Measurements from ENCODE around the gene SERP2. TPM values are rescaled to one million over a fixed set of nuclear protein-coding genes. Genes with fewer than 3 reads are reported as not detected.

Gene SERP2
- total RNA-seq, 1 donor from 2014 or later: 2.4 TPM

- no peak for FAIRE-seq
- H3K9me3 Mint-ChIP-seq (ENCODE audit: unreplicated experiment): no peaks in the 10 kb centered on the region
Observed at GRCh38 chr13:44414716-44415115, 41.1 kb downstream of the SERP2 start.

GRCh38 chr13:44415815-44416214 is 42.2 kb downstream of the SERP2 start:
- no peak overlapping the region for H3K27ac ChIP-seq (ENCODE audit: low read depth, low read length)
- no peaks in the 10 kb centered on the region for H3K27me3 ChIP-seq (ENCODE audit: insufficient read depth, low read length)
- no peaks in the 10 kb centered on the region for H3K4me1 ChIP-seq (ENCODE audit: insufficient read depth, low read length)
- Mint-ChIP-seq H3K4me3 (ENCODE audit: unreplicated experiment) (no peak overlapping the region), H3K36me3 (ENCODE audit: low read depth, unreplicated experiment) (no peaks in the 10 kb centered on the region), H3K9me3 (ENCODE audit: unreplicated experiment) (no peaks in the 10 kb centered on the region), H3K27ac (ENCODE audit: unreplicated experiment) (no peak overlapping the region), H3K27me3 (ENCODE audit: low read depth, unreplicated experiment) (peaks cover 5% of the 10 kb centered on the region), H3K4me1 (ENCODE audit: low read depth, unreplicated experiment) (peaks cover 9% of the 10 kb centered on the region)
- DNase-seq (ENCODE audit: low read depth) (no peak), FAIRE-seq (no peak)
- H3K36me3 ChIP-seq (ENCODE audit: insufficient read depth, low read length): no peaks in the 10 kb centered on the region
- H3K9me3 ChIP-seq (ENCODE audit: insufficient read depth, low read depth, low read length): no peaks in the 10 kb centered on the region
- TF ChIP-seq CTCF (IDR thresholded peaks at IDR 0.05; ENCODE audit: insufficient read depth, low read depth, low read length) (no peak), EZH2 (IDR thresholded peaks at IDR 0.05; ENCODE audit: insufficient read depth, low read length) (no peak)
- H3K9ac ChIP-seq (ENCODE audit: low read length): no peak overlapping the region
- no peaks in the 10 kb centered on the region for H3K79me2 ChIP-seq (ENCODE audit: insufficient read depth, low read length)
- no peaks in the 10 kb centered on the region for H4K20me1 ChIP-seq (ENCODE audit: insufficient read depth, low read length)
- no peak overlapping the region for H3K4me2 ChIP-seq (ENCODE audit: low read length)
- H2AFZ ChIP-seq (ENCODE audit: low read depth, low read length): no peak overlapping the region
- no peak overlapping the region for H3K4me3 ChIP-seq (ENCODE audit: insufficient read depth, low read depth, low read length)

More at GRCh38 chr13:44414716-44415115, 41.1 kb downstream of the SERP2 start:
- Histone ChIP-seq H3K9ac (ENCODE audit: low read length) (no peak overlapping the region), H3K36me3 (ENCODE audit: insufficient read depth, low read length) (no peaks in the 10 kb centered on the region), H3K4me2 (ENCODE audit: low read length) (no peak overlapping the region), H3K27me3 (ENCODE audit: insufficient read depth, low read length) (no peaks in the 10 kb centered on the region), H3K27ac (ENCODE audit: low read depth, low read length) (no peak overlapping the region), H3K4me3 (ENCODE audit: insufficient read depth, low read depth, low read length) (no peak overlapping the region), H3K4me1 (ENCODE audit: insufficient read depth, low read length) (no peaks in the 10 kb centered on the region), H3K79me2 (ENCODE audit: insufficient read depth, low read length) (no peaks in the 10 kb centered on the region), H2AFZ (ENCODE audit: low read depth, low read length) (no peak overlapping the region), H3K9me3 (ENCODE audit: insufficient read depth, low read depth, low read length) (no peaks in the 10 kb centered on the region), H4K20me1 (ENCODE audit: insufficient read depth, low read length) (no peaks in the 10 kb centered on the region)
- no peak for DNase-seq (ENCODE audit: low read depth)
- Mint-ChIP-seq H3K27ac (ENCODE audit: unreplicated experiment) (no peak overlapping the region), H3K36me3 (ENCODE audit: low read depth, unreplicated experiment) (no peaks in the 10 kb centered on the region), H3K27me3 (ENCODE audit: low read depth, unreplicated experiment) (peaks cover 11% of the 10 kb centered on the region), H3K4me3 (ENCODE audit: unreplicated experiment) (no peak overlapping the region), H3K4me1 (ENCODE audit: low read depth, unreplicated experiment) (peaks cover 9% of the 10 kb centered on the region)
- no peak for TF ChIP-seq EZH2 (IDR thresholded peaks at IDR 0.05; ENCODE audit: insufficient read depth, low read length)
- TF ChIP-seq CTCF (IDR thresholded peaks at IDR 0.05; ENCODE audit: insufficient read depth, low read depth, low read length): no peak

- H3K36me3 ChIP-seq (ENCODE audit: insufficient read depth, low read length): no peaks in the 10 kb centered on the region
- no peaks in the 10 kb centered on the region for H3K4me1 ChIP-seq (ENCODE audit: insufficient read depth, low read length)
- no peaks in the 10 kb centered on the region for H3K79me2 ChIP-seq (ENCODE audit: insufficient read depth, low read length)
- FAIRE-seq (no peak), DNase-seq (ENCODE audit: low read depth) (no peak)
- TF ChIP-seq CTCF (IDR thresholded peaks at IDR 0.05; ENCODE audit: insufficient read depth, low read depth, low read length) (no peak), EZH2 (IDR thresholded peaks at IDR 0.05; ENCODE audit: insufficient read depth, low read length) (no peak)
- H2AFZ ChIP-seq (ENCODE audit: low read depth, low read length): no peak overlapping the region
- Mint-ChIP-seq H3K27ac (ENCODE audit: unreplicated experiment) (no peak overlapping the region), H3K4me1 (ENCODE audit: low read depth, unreplicated experiment) (peaks cover 9% of the 10 kb centered on the region), H3K9me3 (ENCODE audit: unreplicated experiment) (no peaks in the 10 kb centered on the region), H3K27me3 (ENCODE audit: low read depth, unreplicated experiment) (peaks cover 5% of the 10 kb centered on the region), H3K4me3 (ENCODE audit: unreplicated experiment) (no peak overlapping the region), H3K36me3 (ENCODE audit: low read depth, unreplicated experiment) (no peaks in the 10 kb centered on the region)
- no peak overlapping the region for H3K27ac ChIP-seq (ENCODE audit: low read depth, low read length)
- no peak overlapping the region for H3K4me3 ChIP-seq (ENCODE audit: insufficient read depth, low read depth, low read length)
- no peak overlapping the region for H3K9ac ChIP-seq (ENCODE audit: low read length)
- H3K9me3 ChIP-seq (ENCODE audit: insufficient read depth, low read depth, low read length): no peaks in the 10 kb centered on the region
- H3K27me3 ChIP-seq (ENCODE audit: insufficient read depth, low read length): no peaks in the 10 kb centered on the region
- H4K20me1 ChIP-seq (ENCODE audit: insufficient read depth, low read length): no peaks in the 10 kb centered on the region
- H3K4me2 ChIP-seq (ENCODE audit: low read length): no peak overlapping the region
Observed at GRCh38 chr13:44416301-44416700, 42.7 kb downstream of the SERP2 start.
